AG04449 (cell line): ENCODE results near the gene NPLOC4.

Source experiments
- CTCF ChIA-PET: fragments of 350-600 bp; formaldehyde crosslinking; extraction: SDS; loops from one replicate; lab custom pipeline; 2021; ENCODE audit warnings: antibody characterized with exemption; lab: Yijun Ruan, JAX
- POLR2A ChIA-PET: fragments of 400-600, 350-600 bp; formaldehyde crosslinking; extraction: SDS; loops from one replicate; lab custom pipeline; 2020; ENCODE audit warnings: antibody characterized with exemption, inconsistent platforms; lab: Yijun Ruan, JAX
- DNase-seq: peaks from one replicate; pipeline ENCODE4 v3.0.0-alpha.2; 2010; ENCODE audit warnings: low read depth, low spot score
- H3K4me3 ChIP-seq: 2 replicates; pipeline ENCODE4 v1.5.1; 2011; ENCODE audit warnings: low read depth, mild to moderate bottlenecking, control low read depth, low read length
- CTCF ChIP-seq: IDR thresholded peaks from one replicate; pipeline ENCODE4 v1.5.1; 2011; ENCODE audit warnings: mild to moderate bottlenecking, moderate library complexity, low read length, control low read depth, inconsistent platforms; ENCODE audit not compliant: insufficient read depth; ENCODE audit errors: missing control alignments

NPLOC4 gene

GRCh38 chr17:81513372-81513752, 123.5 kb downstream of the NPLOC4 start:
- DNase-seq = no peak
- peak overlapping the region; percentile 83 for H3K4me3 ChIP-seq
- POLR2A ChIA-PET = interaction anchor here (0.6 to 3.3 kb wide), 4 partner anchors 9 to 218 kb away, joined by 3 to 8 read pairs (median 6); partner anchors contain the start of genes FAAP100 and SLC38A10
- TF ChIP-seq CTCF = no peak
- CTCF ChIA-PET = no interaction called here

DNA sequence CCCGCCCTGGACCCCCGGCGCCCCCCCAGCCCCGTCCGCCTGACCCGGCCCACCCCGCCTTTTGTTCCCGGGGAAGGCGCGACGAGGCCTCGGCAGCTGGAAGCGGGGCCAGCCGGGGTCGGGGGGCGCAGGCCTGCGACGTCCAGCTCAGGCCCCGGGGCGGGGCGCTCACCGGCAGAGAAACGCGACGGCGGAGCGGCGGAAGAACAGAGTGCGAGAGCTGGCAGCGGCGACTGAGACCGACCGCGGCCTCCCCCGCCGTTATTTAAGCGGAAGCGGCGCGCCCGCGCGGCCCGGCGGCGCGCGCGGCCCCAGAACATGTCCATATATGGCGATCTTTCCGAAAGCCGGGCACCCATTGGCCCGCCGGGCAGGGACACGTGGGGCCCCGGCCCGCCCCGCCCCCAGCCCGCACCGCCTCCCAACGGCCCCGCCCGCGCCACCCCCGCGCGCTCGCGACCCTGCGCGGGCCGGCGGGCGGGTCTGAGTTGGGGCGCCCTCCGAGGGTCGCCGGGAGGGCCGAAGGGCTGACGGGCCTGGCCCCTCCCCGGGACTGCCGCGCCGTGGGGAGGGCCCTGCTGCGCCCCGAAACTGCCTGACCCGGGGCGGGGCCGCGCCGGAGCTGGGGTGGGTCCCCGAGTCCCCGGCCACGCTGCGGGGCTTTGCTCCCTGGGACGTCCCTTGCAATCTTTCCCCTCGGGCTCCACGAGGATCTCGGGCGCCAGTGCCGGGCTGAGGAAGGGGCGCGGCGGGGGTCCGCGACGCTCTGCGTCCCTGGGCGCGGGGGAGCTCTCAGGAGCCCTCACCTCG, 124.1 kb downstream of the NPLOC4 start, which contains the start of gene ACTG1:
ACTG1 (minus strand) TSS at position 238 of the 810 bp plus-strand sequence. CDS start 445 bp downstream, outside the sequence.
- ChIA-PET CTCF (no interaction called here), POLR2A (interaction anchor here (0.6 to 3.3 kb wide), 9 partner anchors 9 to 274 kb away, joined by 3 to 8 read pairs (median 4); partner anchors contain the start of genes ARL16, FAAP100, HGS and NDUFAF8)
- H3K4me3 ChIP-seq = peak within 1 kb of the TSS; percentile 96
- TF ChIP-seq CTCF = no peak
- DNase-seq = no peak

DNA sequence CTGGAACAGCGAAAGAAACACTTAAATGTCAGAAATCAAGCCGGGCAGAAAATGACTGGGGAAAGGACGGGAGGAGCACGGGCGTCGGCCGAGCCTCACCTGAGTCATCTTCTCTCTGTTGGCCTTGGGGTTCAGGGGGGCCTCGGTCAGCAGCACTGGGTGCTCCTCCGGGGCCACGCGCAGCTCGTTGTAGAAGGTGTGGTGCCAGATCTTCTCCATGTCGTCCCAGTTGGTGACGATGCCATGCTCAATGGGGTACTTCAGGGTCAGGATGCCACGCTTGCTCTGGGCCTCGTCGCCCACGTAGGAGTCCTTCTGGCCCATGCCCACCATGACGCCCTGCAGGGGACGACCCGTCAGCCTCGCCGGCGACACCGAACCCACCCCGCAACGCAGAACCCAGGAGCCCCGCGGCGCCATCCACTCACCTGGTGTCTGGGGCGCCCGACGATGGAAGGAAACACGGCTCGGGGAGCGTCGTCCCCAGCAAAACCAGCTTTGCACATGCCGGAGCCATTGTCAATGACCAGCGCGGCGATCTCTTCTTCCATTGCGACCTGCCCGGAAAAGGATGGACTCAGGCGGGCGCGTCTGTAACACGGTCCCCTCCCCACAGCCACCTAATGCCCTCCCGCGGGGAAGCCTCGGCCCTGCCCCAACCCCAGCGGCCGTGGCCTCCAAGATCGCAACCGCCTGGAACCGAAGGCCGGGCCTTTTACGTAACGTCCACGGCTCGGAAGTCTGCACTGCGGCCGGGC, 124.9 kb downstream of the NPLOC4 start:
- TF ChIP-seq CTCF = no peak
- no peak for DNase-seq
- ChIA-PET POLR2A (interaction anchor here (0.7 to 3.3 kb wide), 12 partner anchors 9 to 273 kb away, joined by 3 to 8 read pairs (median 4); partner anchors contain the start of genes ARL16, BAHCC1, FAAP100 and HGS), CTCF (no interaction called here)
- H3K4me3 ChIP-seq = peak overlapping the region; percentile 96

GRCh38 chr17:81511554-81511803, 125.4 kb downstream of the NPLOC4 start:
- DNase-seq = no peak
- H3K4me3 ChIP-seq = peak overlapping the region; percentile 96
- no peak for TF ChIP-seq CTCF
- ChIA-PET CTCF (no interaction called here), POLR2A (interaction anchor here (0.7 to 3.3 kb wide), 7 partner anchors 9 to 200 kb away, joined by 3 to 8 read pairs (median 3); partner anchors contain the start of genes ARL16, BAHCC1 and HGS)

DNA sequence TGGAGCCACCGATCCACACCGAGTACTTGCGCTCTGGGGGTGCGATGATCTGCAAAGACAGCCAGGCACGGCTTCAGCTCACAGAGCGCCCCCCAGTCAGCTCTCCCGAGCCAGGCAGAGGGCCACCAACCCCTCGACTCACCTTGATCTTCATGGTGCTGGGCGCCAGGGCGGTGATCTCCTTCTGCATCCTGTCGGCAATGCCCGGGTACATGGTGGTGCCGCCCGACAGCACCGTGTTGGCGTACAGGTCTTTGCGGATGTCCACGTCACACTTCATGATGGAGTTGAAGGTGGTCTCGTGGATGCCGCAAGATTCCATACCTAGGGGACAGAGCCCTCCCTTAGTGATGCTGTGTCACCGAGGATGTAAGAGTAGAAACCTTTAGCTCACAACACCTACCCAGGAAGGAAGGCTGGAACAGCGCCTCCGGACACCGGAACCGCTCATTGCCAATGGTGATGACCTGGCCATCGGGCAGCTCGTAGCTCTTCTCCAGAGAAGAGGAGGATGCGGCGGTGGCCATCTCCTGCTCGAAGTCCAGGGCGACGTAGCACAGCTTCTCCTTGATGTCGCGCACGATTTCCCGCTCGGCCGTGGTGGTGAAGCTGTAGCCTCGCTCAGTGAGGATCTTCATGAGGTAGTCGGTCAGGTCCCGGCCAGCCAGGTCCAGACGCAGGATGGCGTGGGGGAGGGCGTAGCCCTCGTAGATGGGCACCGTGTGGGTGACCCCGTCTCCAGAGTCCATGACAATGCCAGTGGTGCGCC, 125.9 kb downstream of the NPLOC4 start:
- no peak for TF ChIP-seq CTCF
- no peak for DNase-seq
- POLR2A ChIA-PET = interaction anchor here (0.7 to 3.3 kb wide), 7 partner anchors 10 to 200 kb away, joined by 3 to 8 read pairs (median 3); partner anchors contain the start of gene BAHCC1
- H3K4me3 ChIP-seq = peak overlapping the region; percentile 96
- CTCF ChIA-PET = no interaction called here
